GM21529 (cell line): Measurements from ENCODE around the gene TCF7L1.

Experiments
- ATAC-seq: cut with Tn5 transposase; IDR thresholded peaks from one replicate; pipeline ENCODE4 v1.9.1; 2021; ENCODE audit not compliant: unreplicated experiment

TCF7L1 gene

GRCh38 chr2:85160966-85161960 is 28.1 kb downstream of the TCF7L1 start:
- ATAC-seq, result no peak

DNA sequence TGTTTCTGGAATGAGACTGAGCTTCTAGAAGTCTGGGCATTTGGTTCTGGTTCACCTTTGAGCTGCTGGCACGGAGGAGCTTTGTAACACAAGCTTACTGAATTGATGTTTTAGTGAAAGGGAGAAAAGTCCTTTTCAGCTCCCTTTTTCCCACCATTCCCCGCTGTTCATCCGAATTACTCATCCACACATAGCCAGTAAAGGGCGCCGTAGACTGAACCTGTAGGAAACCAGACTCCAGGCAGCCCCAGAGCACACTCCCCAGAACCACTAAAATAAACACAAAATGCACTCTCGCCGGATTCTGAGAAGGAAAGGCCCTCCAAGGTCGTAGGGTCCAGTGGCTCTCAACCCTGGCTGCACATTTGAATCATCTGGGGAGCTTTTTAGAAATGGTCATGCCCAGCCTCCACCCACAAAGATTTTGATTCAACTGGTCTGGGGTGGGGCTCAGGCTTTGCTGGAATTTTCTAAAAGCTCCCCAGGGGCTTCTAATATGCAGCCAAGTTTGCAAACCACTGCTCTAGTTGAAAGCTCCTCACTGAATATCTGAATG is 29.6 kb downstream of the TCF7L1 start:
- no peak for ATAC-seq

DNA sequence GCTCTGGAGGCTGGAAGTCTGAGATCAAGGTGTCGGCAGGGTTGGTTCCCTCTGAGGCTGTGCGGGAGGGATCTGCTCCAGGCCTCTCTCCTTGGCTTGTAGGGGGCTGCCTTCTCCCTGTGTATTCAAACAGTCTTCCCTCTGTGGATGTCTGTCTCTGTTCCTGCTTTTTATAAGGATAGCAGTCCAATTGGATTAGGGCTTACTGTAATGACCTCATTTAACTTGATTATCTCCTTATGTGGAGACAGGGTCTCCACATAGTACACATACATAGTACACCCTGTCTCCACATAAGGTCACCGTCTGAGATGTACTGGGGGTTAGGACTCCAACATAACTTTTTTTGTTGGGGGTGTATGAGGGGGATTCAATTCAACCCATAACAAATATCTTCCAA is 30.5 kb downstream of the TCF7L1 start:
- no peak for ATAC-seq

DNA sequence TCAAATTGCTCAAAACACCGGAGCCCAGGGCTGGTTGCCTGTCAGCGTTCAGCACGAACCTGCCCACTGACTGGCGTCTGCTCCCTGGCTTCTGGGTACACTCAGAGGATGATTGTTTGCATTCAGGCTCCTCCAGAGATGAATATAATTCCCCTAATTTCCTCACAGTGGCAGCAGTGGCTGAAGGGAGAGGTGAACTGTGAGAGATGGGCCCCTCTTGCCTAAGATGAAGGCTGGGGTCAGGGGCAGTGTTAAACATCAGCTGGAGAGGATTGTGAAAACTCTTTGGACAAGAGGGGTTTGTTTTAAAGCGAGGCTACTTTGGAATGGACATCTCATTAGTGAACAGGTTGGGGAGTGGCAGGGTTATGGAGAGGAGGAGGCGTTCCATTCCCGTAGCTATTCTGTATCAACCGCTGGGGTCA is 31.0 kb downstream of the TCF7L1 start:
- ATAC-seq, result no peak

GRCh38 chr2:85165088-85165690 is 32.0 kb downstream of the TCF7L1 start:
- ATAC-seq, result no peak

DNA sequence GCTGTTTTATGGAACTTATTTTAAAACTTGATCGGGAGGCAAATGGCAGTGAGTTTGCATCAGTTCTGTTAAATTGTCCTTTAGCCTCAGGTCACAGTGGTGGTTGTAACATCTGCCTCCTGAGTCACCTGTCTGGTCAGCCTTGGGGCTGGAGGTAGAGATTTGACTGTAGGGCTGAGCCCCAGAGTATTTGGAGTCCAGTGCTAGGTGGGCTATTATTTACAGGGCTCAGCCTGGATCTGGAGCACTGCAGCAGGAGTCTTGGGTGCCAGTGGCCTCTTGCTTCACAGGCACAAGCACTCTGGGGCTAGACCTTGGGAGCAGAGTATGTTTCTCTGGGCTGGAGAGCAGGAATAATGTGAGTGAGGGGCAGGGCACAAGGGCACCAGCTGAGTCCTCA is 32.8 kb downstream of the TCF7L1 start:
- ATAC-seq, result no peak

- ATAC-seq, result no peak
These were observed 34.3 kb downstream of the TCF7L1 start for GRCh38 chr2:85167479-85167878.

DNA sequence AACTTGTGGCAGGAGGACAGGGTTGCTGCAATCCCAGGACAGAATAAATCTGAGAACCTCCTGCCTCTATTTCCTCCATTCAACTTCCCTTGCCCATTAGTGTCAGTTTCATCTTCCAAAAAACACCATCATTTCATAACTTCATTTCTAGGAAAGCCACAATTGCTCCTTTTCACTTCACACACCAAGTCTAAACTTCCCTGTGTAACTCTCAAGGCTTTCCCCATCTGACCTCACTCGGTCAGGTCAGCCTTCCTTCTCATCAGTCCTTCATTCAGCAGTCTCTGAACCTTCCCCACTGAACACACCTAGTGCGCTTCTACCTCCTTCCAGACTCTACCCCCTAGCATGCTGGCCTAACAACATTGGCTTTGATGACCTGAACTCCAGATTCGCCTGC is 35.8 kb downstream of the TCF7L1 start:
- ATAC-seq, result no peak

- ATAC-seq, result no peak
These were observed 36.4 kb downstream of the TCF7L1 start for GRCh38 chr2:85169581-85169980.

GRCh38 chr2:85170938-85171475 is 37.8 kb downstream of the TCF7L1 start:
- ATAC-seq, result no peak

DNA sequence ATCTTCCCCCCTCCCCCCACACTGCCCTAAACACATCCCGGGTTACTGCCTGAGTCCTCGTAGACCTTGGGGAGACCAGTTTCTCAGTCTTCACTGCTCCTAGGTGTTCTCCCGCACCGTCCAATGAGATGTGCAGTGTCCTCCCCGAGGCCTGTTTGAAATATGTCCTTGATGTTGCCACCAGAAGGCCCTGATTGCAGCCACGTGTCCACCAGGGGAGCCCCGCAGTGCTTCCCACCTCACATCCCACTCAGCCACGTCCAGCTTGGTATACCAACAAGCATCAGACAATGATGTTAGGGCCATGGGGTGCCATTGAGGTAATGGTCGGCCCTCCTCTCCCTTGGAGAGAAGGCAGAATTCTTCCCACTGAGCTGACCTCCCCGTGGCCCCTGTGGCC is 38.7 kb downstream of the TCF7L1 start:
- no peak for ATAC-seq

- ATAC-seq, result no peak
These were observed 40.7 kb downstream of the TCF7L1 start for GRCh38 chr2:85173909-85174308.

DNA sequence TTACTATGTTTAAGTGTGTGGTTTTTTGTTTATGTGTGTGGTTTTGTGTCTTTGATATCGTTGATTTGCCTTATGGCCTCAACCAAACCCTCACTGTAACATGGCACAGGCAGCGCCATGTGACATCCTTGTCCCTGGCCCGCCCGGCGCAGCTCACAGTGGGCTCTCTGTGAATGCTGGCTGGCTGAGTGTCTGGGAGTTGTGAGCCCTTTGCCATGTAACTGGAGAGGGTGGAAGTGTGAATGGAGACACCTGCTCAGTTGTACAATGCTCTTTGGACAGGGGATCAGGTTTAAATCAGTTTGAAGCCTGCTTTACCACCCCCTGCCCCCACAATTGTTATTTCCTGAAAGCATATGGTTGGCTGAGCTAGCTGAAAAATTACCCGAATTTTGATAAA is 41.8 kb downstream of the TCF7L1 start:
- ATAC-seq, result no peak

DNA sequence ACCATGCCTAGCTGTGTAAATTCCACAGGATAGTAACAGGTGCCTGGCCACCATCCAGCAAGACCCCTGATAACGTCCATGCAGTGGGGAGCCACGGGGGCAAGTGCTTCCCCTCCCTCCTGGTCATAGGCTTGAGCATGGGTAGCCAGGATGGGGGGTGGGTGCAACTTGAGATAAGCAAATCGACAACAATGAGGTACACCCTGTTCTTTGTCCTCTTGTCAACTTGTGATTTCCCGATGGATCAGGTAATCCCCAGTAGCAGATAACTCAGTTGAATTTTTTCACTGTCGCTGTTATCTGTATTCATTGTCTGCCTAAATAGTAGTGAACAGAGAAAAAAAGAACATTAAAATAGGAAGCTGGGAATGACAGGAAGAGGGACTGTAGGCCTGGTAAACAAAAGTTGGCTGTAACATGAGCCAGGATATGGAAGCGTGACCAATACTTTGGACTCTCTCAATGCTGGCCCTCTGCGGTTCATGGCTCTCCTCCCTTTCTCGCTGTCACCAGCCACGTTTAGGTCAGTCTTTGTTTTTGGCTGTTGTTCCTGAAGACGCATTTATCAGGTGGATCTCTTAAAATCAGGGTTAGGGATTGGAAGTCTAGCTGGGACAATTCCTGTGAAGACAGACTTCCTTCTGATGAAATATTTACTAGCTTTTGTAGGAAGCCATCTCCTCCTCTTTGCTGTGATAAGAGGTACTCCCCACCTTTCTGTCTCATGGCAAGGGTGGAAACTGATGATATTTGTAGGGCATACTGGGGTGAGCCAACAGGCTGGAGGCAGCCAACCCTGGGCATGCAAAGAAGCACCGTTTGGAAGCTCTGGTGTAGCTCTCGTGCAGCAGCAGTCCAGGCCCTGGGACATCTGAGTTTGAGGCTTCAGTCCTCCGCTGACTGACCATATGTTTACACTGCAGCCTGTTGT is 42.4 kb downstream of the TCF7L1 start:
- no peak for ATAC-seq

DNA sequence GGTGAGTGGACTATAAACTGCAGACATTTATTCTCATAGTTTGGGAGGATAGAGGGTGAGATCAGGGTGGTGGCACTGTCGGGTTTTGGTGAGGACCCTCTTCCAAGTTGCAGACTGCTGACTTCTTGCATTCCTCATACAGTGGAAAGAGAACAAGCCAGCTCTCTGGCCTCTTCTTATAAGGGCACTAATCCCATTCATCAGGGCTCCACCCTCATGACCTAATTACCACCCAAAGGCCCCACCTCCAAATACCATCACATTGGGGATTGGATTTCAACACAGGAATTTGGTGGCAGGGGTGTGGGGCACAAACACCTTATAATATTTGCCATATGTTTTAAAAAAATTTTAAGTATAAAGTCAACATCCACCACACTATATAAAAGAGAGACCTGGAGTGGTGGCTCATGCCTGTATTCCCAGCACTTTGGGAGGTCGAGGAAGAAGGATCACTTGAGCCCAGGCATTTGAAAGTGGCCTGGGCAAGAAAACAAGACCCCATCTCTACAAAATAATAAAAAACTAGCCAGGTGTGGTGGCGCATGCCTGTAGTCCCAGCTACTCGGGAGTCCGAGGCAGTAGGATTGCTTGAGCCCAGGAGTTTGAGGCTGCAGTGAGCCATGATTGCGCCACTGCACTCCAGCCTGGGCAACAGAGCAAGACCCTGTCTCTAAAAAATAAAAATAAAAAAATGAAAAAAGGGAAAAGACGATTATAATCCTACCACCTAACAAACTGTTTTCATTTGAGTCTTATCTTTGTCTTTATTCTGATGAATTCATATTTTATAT is 44.0 kb downstream of the TCF7L1 start:
- ATAC-seq, result no peak

- ATAC-seq, result no peak
These were observed 45.0 kb downstream of the TCF7L1 start for GRCh38 chr2:85178154-85178553.

- no peak for ATAC-seq
These were observed 45.8 kb downstream of the TCF7L1 start for GRCh38 chr2:85178980-85179411.

- no peak for ATAC-seq
These were observed 46.3 kb downstream of the TCF7L1 start for GRCh38 chr2:85179541-85179940.

DNA sequence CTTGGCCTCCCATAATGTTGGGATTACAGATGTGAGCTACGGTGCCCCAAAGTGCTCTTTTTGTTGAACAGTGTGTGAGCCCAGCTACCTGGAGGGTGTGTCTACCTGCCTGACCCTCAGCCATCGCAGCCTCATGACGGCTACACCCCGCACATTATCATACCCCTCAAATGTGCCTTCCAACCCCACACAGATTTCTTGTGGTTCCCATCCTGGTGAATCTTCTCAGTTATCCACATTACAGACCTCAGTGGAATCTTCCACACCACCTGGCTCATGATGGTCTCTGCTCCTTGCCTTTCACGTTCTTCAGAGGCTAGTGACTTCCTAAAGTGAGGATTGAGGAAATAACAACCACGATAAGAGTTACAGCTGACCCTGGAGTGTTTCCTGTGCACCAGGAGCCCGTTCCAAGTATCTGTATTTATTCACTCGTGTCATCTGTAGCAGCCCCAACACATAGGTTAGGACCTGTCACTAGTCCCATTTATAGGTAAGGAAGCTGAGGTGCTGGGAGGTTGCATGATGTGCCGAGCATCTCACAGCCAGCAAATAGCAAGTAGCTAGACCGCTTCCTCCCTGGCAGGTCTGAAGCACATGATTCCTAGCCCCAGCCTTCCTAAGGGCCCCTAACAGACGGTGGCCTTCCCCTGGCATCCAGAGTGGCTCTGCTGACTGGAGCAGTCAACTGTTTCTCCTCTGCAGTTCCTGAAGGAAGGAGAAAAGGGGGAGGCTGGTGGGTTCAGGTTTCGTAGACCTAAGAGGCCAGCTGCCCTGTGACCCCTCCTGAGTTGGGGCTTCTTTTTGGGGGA is 47.3 kb downstream of the TCF7L1 start:
- ATAC-seq, result no peak
